Sigmoid colon (tissue), 4 donors: Measurements from ENCODE around the gene DCHS1.

Experiments
- POLR2A ChIP-seq, 2 donors: fragments of 450-650 bp; IDR thresholded peaks; one replicate each; pipeline ENCODE4 v1.6.1; 2016; ENCODE audit warnings: antibody characterized with exemption in 2 of 2, mild to moderate bottlenecking in 2 of 2, moderate library complexity in 2 of 2
- POLR2AphosphoS5 ChIP-seq, 4 donors: sonication (generic); formaldehyde crosslinking; IDR thresholded peaks; one replicate each; pipeline ENCODE4 v1.6.1; 2017; ENCODE audit warnings: antibody characterized with exemption in 4 of 4
- TF ChIP-seq, protein P1 (sequence below), 4 experiments: fragments of 450-650 bp in 3 of 4; fragments of 200-600 bp in 1 of 4; IDR thresholded peaks; one replicate each; pipeline ENCODE4 v1.5.1; 2016 to 2019; ENCODE audit warnings: antibody characterized with exemption in 4 of 4, mild to moderate bottlenecking in 3 of 4, moderate library complexity in 2 of 4

- TF ChIP-seq, protein P1, sequence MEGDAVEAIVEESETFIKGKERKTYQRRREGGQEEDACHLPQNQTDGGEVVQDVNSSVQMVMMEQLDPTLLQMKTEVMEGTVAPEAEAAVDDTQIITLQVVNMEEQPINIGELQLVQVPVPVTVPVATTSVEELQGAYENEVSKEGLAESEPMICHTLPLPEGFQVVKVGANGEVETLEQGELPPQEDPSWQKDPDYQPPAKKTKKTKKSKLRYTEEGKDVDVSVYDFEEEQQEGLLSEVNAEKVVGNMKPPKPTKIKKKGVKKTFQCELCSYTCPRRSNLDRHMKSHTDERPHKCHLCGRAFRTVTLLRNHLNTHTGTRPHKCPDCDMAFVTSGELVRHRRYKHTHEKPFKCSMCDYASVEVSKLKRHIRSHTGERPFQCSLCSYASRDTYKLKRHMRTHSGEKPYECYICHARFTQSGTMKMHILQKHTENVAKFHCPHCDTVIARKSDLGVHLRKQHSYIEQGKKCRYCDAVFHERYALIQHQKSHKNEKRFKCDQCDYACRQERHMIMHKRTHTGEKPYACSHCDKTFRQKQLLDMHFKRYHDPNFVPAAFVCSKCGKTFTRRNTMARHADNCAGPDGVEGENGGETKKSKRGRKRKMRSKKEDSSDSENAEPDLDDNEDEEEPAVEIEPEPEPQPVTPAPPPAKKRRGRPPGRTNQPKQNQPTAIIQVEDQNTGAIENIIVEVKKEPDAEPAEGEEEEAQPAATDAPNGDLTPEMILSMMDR (IDR thresholded peaks at IDR 0.05): no peak
- TF ChIP-seq POLR2AphosphoS5 (IDR thresholded peaks at IDR 0.05) (no peak), POLR2A (IDR thresholded peaks at IDR 0.05) (no peak)
Measured at GRCh38 chr11:6674219-6674597, 18.6 kb upstream of the DCHS1 start.
